GM21528 (cell line): Measurements from ENCODE around the gene MSH5.
"Not testable (repeated sequence)": the region's sequence is repeated elsewhere in the genome, so short reads cannot be mapped to it uniquely, and the experiment has no call there.

Experiments used
- ATAC-seq: cut with Tn5 transposase; IDR thresholded peaks from one replicate; pipeline ENCODE4 v1.9.1; 2021; ENCODE audit warnings: mild to moderate bottlenecking, moderate library complexity; ENCODE audit not compliant: unreplicated experiment, low FRiP score

Gene MSH5

GRCh38 chr6:31739639-31740396, at the start of gene MSH5:
Gene MSH5, plus strand, starts transcription at chr6:31740005. Its CDS starts 462 bp downstream, at chr6:31740467.
- ATAC-seq = peak; percentile 70

GRCh38 chr6:31690231-31691077, 49.4 kb upstream of the MSH5 start:
- ATAC-seq = no peak

- ATAC-seq = no peak
Observed at GRCh38 chr6:31691078-31691463, 48.7 kb upstream of the MSH5 start.

GRCh38 chr6:31691564-31692108, 48.2 kb upstream of the MSH5 start:
- ATAC-seq = no peak

- ATAC-seq = no peak
Observed at GRCh38 chr6:31692353-31692752, 47.5 kb upstream of the MSH5 start.

- no peak for ATAC-seq
Observed at GRCh38 chr6:31692886-31693285, 46.9 kb upstream of the MSH5 start.

- ATAC-seq = no peak
Observed at GRCh38 chr6:31693535-31693934, 46.3 kb upstream of the MSH5 start.

GRCh38 chr6:31697555-31697954, 42.2 kb upstream of the MSH5 start:
- no peak for ATAC-seq

- no peak for ATAC-seq
Observed at GRCh38 chr6:31700740-31701401, 38.9 kb upstream of the MSH5 start.

GRCh38 chr6:31701666-31702404, 38.0 kb upstream of the MSH5 start:
- no peak for ATAC-seq

GRCh38 chr6:31702405-31702818, 37.4 kb upstream of the MSH5 start:
- no peak for ATAC-seq

- ATAC-seq = peak; percentile 86
Observed at GRCh38 chr6:31702819-31703716, 36.7 kb upstream of the MSH5 start, which contains the start of gene ABHD16A. Gene ABHD16A, minus strand, starts transcription at chr6:31703324. Its CDS starts 43 bp downstream, at chr6:31703281.

GRCh38 chr6:31705931-31706330, 33.9 kb upstream of the MSH5 start:
- ATAC-seq = no peak

- ATAC-seq = no peak
Observed at GRCh38 chr6:31706599-31706998, 33.2 kb upstream of the MSH5 start, which contains the start of gene LY6G6F. Gene LY6G6F, plus strand, starts transcription at chr6:31706866. Its CDS starts 41 bp downstream, at chr6:31706907.

GRCh38 chr6:31707701-31708100, 32.1 kb upstream of the MSH5 start:
- ATAC-seq = no peak

- no peak for ATAC-seq
Observed at GRCh38 chr6:31708224-31708623, 31.6 kb upstream of the MSH5 start.

- ATAC-seq = not testable (repeated sequence)
Observed at GRCh38 chr6:31709157-31709556, 30.6 kb upstream of the MSH5 start.

- no peak for ATAC-seq
Observed at GRCh38 chr6:31710523-31711219, 29.1 kb upstream of the MSH5 start.
